Glomerular visceral epithelial cell (primary cell): ENCODE measurements around the gene ECE1.

ENCODE experiments used
- DNase-seq: peaks from one replicate; pipeline ENCODE4 v3.0.0-alpha.2; 2016; ENCODE audit errors: extremely low spot score

ECE1 gene

DNA sequence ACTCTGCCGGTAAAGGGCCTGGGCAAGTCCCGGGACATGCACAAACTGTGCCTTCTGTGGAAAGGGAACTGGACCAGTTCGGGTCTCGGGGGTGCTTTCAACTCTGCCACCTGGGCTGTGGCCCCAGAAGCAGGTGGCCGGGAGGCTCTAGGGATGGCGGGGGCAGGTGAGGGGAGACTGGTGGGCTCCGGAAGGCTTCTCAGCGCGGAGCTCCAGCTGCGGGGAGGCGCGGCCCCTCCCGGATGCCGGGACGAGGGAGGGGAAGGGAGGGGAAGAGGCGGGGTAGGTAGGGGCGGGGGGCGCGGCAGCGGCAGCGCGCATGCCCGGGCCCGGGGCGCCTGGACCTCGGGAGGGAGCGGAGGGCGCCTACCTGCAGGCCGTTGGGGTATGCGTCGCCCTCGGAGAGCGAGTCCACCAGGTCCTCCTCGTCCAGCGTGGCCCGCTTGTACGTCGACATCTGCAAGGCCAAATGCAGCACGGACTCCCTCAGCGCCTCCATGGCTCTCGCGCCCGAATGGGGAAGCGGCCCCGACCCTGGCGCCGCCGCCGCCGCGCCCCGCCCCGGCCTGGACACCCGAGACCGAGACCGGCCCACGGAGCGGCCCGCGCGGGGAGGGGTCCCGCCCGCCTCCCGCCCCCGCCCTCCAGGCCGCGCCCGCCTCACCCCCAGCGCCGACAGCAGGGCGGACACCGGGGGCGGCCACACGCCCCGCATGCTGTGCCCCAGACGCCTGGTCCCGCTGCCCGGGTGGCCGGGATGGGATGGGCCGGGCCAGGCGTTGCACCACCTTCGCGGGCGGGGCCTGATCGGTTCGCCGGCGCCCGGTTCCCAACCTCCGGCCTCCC is at the start of gene ECE1:
Gene ECE1 (minus strand): TSS at position 764 of the 846 bp plus-strand sequence. CDS start 49 bp downstream, at position 715.
- DNase-seq = peak; percentile 49

DNA sequence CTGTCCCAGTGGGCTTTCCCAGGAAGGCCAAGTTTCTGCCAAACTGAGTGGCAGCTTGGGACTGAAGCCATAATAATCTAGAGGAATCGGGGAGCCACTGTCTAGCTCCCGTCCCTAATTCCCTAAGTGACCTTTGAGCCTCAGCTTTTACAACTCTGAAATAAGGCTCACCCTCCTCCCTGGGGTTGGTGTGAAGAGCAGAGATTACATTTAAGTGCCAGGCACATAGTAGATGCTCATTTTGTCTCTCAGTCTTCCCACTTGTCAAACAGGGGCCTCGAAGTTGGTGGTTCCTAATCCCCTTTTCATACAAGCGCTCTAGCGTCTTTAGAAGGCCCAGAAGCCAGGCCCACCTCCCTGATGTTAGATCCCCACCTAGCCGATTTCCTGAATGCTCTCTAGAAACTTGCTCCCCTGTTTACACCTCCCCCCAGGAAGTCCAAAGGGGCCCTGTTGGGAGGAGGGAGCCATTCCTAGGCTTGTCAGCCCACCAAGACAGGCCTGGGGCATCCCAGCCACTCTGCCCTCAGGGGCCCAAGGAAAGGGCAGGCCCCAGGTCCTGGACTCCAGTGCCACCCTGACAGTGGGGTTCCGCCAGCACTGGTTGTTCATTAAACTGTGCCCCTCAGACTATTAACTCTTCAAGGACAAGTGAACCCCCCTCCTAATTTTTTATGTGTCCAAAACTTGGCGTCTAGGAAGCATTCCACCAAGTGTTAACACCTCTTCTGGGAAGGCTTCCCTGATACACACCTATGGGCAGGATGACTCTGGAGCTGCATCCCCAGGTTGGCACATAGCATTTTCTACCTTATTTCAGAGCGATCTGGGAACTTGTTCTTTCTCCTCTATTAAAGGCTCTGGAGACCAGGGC is 49.3 kb upstream of the ECE1 start:
- DNase-seq = no peak

DNA sequence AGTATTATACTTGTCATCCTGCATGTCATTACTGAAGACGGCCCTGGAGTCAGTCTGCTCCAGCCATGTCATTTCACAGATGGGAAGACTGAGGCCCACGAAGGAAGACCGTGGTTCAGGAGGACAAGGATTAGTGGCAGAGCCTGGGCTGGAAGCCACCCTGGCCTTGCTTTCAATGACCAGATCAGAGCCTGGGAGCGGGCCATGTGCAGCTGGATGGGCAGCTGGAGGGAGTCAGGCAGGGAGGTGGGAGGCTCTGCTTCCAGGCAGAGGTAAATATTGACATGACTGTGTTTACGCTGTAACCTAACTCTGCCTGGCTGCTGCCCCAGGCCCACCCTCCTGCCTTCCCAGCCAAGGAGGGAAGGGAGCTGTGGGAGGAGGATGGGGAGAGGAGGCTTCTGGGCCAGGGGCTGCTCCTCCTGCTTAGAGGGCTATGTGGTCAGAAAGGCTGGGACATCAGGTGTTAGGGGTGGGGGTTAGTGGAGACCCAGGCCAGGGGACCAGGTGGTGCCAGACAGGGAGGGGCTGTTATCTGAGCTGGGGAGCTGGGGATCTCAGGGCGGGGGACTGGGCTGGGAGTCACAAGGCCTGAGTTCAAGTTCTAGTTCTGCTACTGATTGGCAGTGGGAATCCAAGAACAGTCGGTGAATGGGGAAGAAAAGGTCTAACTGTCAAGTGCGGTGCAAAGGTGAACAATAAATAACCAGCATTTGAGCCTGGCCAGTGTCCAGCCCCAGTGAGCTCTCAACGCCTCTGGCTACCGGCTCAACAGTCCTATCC is 48.5 kb upstream of the ECE1 start:
- DNase-seq = no peak

DNA sequence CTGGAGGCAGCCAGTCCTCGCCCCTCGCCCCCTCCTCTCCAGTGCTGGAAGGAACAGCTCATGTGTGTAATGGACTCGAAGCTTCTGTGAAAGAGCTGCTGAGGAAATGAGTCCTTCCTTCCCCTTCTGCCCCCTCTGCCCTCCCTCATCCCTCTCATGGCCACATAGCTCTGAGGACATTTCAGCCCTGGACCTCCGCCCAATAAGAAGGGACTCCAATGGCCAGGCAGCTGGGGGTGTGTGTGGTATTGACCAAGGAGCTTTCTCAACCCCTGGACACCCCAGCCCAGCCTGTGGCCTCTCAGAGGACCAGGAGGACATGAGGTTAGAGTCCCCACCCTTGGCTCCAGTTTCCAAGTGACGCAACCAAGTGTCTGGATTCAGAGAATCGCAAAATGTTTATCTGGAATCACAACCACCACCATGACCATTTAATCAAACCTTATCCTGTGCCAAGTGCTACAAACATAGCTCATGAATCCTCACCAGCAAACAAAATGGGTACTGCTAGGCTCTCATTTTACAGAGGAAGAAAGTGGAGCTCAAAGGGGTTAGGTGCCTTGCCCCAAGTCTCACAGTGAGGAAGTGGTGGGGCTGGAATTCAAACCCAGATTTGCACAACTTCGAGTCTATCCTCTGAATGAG is 47.8 kb upstream of the ECE1 start:
- no peak for DNase-seq

DNA sequence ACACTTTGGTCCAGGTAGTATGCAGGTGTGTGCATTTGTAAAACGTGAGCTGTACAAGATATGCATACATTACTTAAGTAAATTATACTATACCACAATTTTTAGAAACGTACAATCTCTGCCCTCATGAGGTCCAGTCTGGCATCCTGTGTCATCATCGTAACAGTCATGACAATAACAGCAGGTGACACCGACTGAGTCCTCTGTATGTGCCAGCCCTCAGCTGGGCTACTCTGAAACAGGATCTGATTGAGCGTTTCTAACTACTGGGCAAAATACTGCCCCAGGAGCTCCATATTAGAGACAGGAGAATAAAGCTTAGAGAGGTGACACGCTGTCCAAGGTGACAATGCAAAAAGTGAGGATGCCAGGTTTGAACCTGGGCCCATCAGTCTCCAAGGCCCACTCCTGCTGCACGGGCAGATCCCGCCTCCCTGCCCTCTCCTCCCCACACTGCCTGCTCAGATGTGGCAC is 47.2 kb upstream of the ECE1 start:
- DNase-seq = no peak

DNA sequence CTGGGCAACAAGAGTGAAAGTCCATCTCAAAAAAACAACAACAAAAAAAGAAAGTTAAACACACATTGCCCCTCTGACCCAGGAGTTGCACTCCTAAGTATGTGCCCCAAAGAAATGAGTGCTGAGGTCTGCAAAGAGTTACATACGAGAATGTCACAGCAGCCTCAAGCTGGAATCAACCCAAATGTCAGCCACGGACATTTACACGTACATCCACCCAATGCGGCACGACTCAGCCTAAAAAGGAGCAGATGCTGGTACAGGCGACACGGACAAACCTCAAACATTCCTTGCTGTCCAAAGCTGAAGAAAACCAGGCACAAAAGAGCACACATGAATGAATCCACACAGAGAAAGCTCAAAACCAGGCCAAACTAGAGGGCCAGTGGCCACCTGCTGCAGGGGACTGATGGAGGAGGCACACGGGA is 46.8 kb upstream of the ECE1 start:
- DNase-seq = no peak

DNA sequence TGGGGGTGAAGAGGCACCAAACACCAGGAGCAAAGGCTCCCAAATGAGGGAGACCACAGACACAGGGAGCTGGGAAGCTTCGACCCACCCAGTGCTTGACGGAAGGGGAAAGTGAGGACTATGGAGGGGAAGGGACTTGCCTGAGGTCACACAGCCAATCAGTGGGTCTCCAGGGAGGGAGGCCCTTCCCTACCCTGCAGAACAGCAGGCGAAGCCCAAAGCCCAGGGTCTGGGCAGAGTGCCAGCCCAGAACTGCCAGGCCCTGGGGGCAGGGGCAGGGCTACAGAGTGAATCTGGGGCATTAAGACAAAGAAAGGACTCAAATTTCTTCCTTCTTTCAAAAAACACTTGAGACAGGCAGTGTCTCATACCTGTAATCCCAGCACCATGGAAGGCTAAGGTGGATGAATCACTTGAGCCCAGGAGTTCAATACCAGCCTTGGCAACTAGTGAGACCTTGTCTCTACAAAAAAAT is 45.5 kb upstream of the ECE1 start:
- peak; percentile 46 for DNase-seq

DNA sequence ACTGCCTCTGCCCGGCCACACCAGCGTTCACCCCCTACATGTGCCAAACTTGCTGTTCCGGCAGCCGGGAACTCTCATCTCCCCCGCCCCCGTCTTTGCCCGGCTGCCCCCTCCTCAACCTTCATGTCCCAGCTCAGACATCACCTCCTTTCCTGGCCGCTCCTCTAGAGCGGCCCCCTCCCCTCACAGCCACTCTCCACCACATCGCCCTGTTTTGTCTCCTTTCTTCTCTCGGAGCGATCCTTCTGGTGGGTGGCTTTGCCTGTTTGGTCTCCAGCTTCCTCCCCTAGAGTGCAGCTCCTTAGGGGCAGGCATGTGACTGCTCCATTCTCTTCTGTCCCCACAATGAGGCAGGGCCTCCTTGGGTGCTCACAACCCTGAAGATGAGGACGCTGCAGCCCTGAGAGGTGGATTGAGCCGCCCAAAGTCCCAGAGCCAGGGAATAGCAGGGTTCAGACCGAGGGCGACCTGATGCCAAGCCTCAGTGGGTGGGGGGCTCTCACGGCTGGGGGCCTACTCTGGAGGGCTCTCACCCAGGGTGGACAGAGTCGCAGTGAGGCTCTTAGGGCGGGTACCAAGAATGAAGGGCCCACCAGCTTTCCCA is 44.9 kb upstream of the ECE1 start:
- DNase-seq = no peak

DNA sequence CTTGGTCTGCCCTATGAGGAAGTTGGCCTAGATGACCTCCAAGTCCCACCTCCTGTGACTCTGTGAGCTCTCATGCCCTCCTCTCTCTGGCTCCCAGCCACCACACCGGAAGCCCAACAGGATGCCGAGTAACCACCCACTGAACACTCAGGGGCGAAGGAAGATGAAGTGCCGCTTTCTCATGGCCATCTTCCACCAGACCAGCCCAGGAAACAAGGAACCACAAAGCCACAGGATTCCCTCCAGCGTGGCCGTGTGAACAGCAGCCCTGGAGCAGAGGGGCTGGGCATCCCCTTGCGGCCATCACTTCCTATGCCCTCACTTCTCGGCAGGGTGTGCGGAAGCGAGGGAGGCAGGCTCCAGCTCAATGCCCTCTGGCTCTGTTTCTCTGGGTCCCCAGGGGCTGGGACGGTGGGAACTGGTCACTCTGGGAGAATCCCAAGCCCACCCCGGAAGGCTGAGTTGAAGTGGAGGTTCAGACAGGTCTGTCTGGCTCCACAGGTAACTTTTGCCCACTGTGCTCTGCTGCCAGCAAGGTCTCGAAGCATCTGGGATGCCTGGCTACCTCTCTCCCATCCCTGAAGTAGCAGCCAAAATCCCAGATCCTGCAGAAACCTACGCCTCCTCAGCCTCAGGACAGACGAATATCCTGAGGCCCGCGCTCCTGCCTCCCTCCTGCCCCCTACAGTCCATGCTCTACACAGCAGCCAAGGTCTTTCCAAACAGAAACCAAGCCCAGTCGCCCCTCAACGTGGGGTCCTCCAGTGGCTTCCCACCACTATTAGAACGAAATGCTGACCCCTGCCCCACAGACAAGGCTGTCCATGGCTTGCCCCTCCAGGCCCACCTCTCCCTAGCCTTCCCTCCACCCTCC is 44.2 kb upstream of the ECE1 start:
- DNase-seq = peak; percentile 98

DNA sequence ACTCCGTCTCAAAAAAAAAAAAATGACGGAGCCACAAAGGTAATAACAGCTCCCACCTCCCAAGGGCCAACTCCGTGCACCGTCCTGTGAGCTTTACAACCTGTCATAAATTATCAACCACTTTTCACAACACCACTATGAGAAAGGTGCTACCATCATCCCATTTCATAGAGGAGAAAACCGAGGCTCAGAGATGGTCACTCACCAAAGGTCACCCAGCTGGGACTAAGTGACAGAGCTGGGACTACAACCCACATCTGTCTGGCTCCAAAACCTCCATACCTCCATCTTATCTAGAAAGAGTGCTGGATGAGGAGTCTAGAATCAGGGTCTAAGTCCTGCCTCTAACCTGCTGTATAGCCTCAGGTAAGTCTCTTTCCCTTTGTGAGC is 43.6 kb upstream of the ECE1 start:
- no peak for DNase-seq

DNA sequence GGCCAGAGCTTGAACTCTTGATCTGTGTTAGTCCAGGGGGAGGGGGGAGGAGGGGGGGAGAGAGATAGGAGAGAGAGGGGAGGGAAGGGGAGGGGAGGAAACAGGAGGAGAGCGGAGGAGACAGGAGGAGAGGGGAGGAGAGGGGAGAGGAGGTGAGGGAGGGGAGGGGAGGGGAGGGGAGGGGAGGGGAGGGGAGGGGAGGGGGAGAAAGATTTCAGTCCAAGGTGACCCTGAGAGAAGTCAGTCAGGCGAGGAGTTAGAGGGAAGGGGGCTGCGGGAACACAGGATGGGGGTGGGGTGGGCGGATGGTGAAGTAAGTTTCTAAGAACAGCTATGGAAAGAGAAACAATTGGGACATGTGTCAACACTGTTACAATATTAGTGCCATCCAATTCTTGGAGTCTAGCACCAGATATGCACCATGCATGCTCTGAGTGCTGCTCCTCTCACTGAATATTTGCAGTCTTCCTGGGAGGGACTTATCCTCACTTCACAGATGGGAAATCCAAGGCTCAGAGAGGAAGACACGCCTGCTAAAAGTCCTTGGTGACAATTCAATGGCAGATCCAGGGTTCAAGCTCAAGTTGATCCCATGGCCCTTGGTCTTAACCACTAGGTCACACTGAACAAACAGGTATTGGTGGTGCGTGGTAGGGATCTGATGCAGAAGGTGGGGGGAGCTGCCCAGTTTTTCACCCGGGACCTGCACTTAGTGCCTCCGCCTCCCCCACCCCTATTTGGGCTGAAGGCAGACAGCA is 42.5 kb upstream of the ECE1 start:
- no peak for DNase-seq

DNA sequence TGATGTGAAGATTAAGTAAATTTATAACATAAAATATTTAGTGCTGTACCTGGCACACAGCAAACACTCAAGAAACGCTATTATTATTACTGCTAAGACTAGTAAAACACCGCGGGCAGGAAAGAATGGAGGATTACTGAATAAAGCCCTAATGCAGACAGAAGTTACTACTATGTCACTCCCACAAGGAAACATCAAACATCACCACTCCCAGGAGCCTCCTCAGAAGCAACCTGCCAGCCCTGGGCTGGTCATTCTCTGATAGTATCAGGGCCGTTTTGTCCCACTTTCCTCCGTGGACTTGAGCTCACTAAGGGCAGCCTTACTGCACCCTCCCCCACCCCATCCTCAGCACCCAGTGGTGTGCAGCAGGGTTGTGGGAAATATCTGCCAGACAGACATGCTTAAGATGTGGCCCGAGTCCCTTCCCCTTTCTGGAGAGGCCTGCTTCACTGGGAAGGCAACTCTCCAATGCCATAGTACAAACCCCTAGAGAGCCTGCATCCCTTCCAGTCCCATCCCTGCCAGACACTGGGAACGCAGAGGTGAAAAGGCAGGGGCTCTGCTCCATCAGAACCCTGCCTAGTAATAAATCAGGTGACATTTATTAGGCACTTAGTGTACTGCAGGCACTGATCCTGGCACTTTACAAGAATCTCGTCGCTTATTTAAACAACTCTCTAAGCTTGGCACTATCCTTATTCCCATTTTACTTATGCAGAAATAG is 41.7 kb upstream of the ECE1 start:
- DNase-seq = no peak

DNA sequence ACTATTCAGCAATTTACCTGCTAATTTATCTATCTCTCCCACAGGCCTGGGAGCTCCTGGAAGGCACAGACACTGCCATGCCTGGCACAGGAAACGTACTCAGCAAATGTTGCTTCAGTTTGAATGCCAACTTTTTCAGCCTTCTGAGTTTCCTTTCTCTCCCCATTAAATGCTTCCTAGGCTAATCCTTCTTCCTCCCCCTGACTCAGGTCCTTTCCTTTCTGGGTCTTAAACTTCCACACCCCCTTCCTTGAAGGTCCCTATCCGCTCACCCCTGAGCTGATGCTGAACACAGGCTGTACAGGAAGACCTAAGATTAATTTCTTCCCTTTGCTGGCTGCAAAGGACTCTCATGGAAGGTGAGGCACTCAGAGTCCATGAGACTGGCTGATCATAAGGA is 40.3 kb upstream of the ECE1 start:
- DNase-seq = no peak

DNA sequence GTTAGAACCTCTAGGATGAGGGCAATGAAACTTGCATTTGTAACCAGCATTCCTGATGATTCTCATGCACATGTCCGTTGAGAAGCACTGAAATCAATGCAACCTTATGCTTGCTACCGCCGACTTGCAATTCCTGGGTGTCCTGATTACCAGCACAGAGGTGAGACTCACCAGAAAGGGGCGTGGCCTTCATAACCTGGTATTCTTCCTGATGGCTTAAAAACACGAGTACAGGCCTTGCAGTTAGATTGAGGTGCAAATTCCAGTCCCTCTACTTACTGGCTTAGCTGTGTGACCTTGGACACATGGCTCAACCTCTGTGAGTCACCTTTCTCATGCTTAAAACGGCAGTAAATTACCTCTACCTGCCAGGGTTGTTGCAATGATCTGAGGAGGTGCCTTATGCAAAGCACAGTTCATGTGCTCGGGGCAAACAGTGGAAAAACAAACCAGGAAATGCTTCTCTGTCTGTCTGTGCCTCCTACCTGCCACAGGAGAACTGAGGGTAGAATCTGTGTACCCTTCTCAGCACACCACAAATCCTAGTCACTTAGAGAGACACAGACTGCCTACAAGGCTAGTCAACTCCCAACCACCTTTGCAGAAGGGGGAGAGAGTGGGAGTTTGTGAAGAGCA is 39.1 kb upstream of the ECE1 start:
- DNase-seq = peak; percentile 32

DNA sequence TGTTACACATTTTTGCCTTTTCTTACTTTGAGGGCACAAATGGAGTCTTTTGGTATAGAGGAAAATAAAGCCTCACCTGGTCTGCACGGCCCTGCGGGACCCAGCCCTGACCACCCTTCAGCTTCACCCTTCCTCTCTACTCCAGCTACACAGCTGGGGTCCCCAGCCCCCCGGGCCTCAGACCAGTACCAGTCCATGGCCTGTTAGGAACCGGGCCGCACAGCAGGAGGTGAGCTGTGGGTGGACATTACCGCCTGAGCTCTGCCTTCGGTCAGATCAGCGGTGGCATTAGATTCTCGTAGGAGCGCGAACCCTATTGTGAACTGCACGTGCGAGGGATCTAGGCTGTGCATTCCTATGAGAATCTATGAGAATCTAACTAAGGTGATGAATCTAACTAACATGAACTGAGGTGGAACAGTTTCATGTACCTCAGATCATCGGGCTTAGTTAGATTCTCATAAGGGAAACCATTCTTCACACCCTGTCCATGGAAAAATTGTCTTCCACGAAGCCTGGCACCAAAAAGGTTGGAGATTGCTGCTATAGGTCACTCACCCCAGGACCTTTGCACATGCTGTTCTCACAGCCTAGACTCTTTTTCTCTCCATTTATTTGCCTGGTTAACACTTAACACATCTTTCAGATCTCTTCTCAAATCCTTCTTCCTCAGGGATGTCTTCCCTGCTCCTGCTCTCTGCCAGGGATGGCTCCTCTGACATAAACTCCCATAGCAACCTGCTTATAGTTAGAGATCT is 37.5 kb upstream of the ECE1 start:
- DNase-seq = no peak

DNA sequence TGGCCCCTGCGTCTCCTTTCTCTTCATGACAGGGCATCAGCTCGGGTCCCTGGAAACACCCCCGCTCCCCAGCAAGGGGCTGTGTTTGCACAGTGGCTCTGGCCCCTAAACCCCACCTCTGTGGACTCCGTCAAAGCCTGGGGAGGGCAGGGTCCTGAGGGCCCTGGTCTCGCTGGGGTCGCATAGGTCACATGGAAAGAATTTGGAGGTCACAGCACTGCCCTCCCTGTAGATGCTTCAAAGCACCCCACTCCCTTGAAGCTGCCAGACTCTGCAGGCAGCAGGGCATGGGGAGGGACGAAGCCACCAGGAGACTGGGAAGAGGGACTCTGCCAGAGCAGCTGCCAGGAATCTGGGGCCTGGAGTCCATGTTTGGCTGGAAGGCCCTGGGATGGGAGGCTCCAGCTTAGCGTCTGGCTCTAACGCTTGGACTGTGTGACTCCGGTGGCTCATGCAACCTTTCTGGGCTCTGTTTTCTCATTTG is 36.6 kb upstream of the ECE1 start:
- DNase-seq = no peak
